H54 (cell line): ENCODE data around the gene TTPAL.
A peak's percentile ranks its signal among the peaks of the same experiment; 100 is the strongest.

Experiments
- DNase-seq: peaks from one replicate; pipeline ENCODE4 v3.0.0; 2011; ENCODE audit warnings: low spot score, mixed read lengths; ENCODE audit not compliant: insufficient read length
- FAIRE-seq: peaks from 3 replicates; lab custom pipeline; 2011; peaks lifted over from hg19 to GRCh38; lab: Jason Lieb, UNC
- POLR2A ChIP-seq: IDR thresholded peaks from 2 replicates; pipeline ENCODE4 v1.6.1; 2011; ENCODE audit warnings: low read depth, mild to moderate bottlenecking, low read length

TTPAL gene

DNA sequence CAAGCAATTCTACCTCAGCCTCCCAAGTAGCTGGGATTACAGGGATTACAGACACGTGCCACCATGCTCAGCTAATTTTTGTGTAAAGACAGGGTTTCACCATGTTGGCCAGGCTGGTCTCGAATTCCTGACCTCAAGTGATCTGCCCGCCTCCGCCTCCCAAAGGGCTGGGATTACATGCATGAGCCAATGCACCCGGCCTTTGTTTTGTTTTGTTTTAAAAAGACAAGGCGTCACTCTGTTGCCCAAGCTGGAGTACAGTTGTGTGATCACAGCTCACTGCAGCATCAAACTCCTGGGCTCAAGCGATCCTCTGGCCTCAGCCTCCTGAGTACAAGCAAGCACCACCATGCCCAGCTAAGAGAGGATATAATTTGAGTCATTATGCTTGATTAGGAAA lies 40.8 kb downstream of the TTPAL start:
- FAIRE-seq (no peak), DNase-seq (no peak)
- TF ChIP-seq POLR2A = no peak

DNA sequence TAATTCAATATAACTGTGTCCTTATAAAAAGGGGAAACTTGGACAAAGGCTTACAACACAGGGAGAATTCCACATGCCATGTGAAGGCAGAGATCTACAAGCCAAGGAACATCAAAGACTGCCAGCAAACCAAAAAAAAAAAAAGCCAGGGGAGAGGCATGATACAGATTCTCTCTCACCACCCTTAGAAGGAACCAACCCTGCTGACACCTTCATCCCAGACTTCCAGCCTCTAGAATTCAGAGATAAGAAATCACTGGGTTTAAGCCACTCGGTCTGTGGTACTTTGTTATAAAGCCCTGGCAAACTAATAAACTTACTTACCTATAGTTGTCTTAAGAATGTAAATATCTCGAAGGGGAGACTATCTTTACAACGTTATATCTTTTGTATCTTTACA lies 41.8 kb downstream of the TTPAL start:
- TF ChIP-seq POLR2A = no peak
- no peak for FAIRE-seq
- DNase-seq = no peak

DNA sequence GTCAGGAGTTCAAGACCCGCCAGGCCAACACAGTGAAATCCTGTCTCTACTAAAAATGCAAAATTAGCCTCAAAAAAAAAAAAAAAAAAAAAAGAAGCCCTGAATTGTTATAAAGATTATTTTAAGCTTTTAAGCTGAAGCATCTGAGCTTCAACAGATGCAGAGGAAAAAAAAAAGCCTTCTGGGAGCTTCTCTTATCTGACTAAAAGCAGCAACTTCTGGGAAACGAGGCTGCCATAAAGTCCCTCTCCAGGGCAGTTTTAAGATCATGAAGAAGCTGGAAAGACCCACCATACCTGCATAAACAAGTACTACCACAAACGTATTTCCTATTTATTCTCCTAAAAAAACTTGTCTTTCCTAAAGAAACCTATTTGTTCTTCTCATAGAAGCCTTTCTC lies 42.6 kb downstream of the TTPAL start:
- no peak for TF ChIP-seq POLR2A
- DNase-seq = no peak
- FAIRE-seq = no peak

GRCh38 chr20:44520881-44521280 lies 45.2 kb downstream of the TTPAL start:
- no peak for TF ChIP-seq POLR2A
- no peak for FAIRE-seq

DNA sequence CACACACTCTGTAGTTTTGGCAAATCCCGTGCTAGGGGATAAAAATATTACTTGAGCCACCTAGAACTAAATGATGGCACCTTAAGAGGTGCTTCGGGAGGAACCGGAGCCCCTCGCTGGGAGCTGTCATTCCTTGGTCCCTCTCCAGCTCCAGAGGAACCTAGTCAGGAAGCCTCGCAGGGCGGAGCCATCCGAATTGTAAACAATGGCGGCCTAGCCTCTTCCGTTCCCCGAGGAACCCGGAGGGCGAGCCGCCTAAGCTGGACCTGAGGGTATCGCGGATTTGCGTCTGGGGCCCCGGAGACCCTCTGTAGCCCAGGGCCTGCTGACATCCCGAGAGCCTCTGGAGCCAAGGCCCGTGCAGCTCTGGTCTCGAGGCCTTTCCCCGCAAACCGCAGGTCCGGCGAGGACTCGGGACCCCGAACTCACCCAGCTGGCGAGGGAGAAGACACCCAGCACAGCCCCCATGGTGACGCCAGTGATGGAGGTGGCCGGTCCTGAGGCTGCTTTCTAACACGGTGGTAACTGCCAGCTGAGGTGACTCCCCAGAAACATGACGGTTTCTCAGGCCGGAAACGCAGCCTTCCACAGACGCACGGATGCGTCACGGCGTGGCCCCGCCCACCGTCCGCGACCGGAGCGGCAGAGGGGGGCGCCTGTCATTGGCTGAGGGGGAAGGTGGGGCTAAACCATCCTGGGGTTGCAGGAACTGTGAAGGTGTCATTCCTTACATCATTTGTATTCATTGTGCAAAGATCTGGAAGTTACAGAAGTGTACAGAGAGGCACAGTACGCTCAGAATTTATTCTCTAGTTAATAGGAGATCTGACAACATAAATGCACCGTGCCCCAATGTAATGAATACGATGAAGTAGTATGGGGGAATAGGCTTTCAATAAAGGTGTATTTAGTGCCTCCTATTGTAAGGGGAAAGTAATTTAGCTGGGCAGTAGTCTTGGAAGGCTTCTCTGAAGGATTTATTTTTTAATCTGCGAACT lies 46.1 kb downstream of the TTPAL start, which contains the start of gene SERINC3:
SERINC3 (minus strand) TSS at position 587 of the 998 bp plus-strand sequence; CDS start at position 468, 119 bp downstream.
- DNase-seq = peak; percentile 87
- peak; percentile 75 for FAIRE-seq
- TF ChIP-seq POLR2A = peak; percentile 88

More at GRCh38 chr20:44520881-44521280, 45.2 kb downstream of the TTPAL start:
- no peak for DNase-seq

DNA sequence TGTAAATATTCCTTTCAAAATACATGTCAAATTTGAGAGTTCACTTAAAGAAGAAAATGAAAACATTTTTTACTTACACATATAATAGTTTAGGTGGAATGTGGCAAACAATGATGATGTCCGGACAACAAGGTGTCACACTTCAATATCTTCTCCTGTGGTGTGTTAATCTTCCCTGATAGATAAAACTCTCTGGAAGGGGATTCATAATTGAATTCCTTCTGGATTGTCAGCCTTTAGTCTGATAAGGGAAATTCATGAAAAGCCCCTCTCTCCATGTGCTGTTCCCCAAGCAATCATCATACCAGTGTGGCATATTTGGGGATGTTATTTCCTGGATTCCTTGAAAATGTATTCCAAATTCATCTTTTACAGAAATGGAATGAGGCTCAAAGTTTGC lies 47.2 kb downstream of the TTPAL start:
- no peak for TF ChIP-seq POLR2A
- FAIRE-seq (no peak), DNase-seq (no peak)

DNA sequence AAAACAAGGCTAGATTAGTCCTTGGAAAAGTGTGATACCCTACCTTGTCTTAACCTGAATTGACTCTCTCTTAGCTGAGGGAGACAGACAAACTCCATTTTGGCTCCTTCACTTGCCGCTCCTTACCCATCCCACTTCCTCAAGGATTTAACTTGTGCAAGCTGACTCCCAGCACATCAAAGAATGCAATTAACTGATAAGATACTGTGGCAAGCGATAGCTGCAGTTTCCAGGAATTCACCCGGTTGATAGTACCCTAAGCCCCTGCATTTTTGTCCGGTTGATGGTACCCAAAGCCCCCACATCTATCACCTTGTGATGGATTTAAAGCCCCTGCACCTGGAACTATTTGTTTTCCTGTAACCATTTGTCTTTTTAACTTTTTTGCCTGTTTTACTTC lies 48.1 kb downstream of the TTPAL start:
- no peak for TF ChIP-seq POLR2A
- no peak for DNase-seq
- no peak for FAIRE-seq

- TF ChIP-seq POLR2A = no peak
- FAIRE-seq (no peak), DNase-seq (no peak)
Measured at GRCh38 chr20:44526129-44526528, 50.5 kb downstream of the TTPAL start.

GRCh38 chr20:44527716-44528199 lies 52.1 kb downstream of the TTPAL start:
- FAIRE-seq = no peak
- no peak for DNase-seq
- no peak for TF ChIP-seq POLR2A

GRCh38 chr20:44528309-44528708 lies 52.6 kb downstream of the TTPAL start:
- no peak for TF ChIP-seq POLR2A
- DNase-seq = no peak
- no peak for FAIRE-seq

DNA sequence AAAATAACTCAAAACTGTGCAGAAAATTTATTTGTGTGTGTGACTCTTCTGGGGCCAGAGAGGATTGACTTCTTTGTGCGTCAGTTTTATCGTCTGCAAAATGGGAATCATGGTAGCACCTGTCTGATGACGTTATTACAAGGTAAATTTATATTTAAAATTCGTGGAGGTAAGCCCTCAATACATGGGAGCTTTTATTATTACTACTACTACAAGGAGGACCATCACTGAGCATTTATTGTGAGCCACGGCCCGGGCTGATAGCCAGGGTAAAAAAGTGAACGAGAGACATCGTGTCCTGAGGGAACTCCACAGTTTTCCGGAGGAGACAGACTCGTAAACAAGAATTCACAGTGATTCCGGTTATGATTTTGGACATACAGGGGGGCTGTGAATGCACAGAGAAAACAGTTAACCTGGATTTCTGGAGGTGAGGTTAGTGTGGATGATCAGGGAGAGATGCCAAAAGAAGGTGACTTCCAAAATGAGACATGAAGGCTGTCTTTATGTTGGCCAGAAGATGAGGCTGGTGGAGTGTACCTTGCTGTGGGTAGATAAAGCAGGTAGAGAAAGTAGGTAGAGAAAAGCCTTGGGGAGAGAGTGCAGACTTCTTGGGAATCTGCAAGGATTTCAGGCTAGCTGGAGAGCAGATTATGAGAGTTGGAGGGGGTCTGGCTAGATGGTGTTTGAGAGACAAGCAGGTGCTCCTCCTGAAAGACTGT lies 56.7 kb downstream of the TTPAL start:
- no peak for FAIRE-seq
- DNase-seq = no peak
- TF ChIP-seq POLR2A = no peak

DNA sequence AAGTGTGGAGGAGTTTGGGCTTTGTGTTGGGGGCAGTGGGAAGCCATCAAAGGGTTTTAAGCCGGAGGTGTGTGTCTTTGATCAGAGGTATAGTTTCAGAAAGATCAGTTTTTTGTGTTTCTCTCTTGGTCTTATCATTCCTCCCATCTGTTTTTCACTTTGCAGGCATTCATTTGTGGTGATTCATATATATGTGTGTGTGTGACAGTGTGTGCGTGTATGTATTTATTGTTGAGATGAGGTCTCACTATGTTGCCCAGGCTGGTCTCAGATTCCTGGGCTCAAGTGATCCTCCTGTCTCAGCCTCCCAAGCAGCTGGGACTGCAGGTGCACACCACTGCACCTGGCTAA lies 57.3 kb downstream of the TTPAL start:
- FAIRE-seq (no peak), DNase-seq (peak; percentile 24)
- TF ChIP-seq POLR2A = no peak

- DNase-seq = no peak
- FAIRE-seq = no peak
- TF ChIP-seq POLR2A = no peak
Measured at GRCh38 chr20:44533928-44534327, 58.3 kb downstream of the TTPAL start.

- no peak for DNase-seq
- no peak for TF ChIP-seq POLR2A
- no peak for FAIRE-seq
Measured at GRCh38 chr20:44536175-44536574, 60.5 kb downstream of the TTPAL start.
